Endothelial cell of umbilical vein (primary cell): Measurements from ENCODE around the gene RABGGTA. TPM values are rescaled to one million over a fixed set of nuclear protein-coding genes. Genes with fewer than 3 reads are reported as not detected.

Experiments
- BruUV-seq: library from RNA; stranded (reverse); fragments of 400-500 nt; replicated peaks from 2 replicates; lab custom pipeline; 2021; lab: Mats Ljungman, UMichigan
- CTCF ChIA-PET: fragments of 300-600, 350-600 bp; sonication (Branson Sonifier 250); formaldehyde crosslinking; loops from one replicate; lab custom pipeline; 2021; ENCODE audit warnings: antibody characterized with exemption, inconsistent platforms; lab: Charles Lee
- POLR2A ChIA-PET: fragments of 300-600, 350-600 bp; sonication (Branson Sonifier 250); formaldehyde crosslinking; loops from one replicate; lab custom pipeline; 2021; ENCODE audit warnings: antibody characterized with exemption, inconsistent platforms; lab: Charles Lee
- DNase-seq: peaks from one replicate; pipeline ENCODE4 v3.0.0-alpha.2; 2011; ENCODE audit warnings: low read depth, low spot score
- FAIRE-seq: peaks from 2 replicates; lab custom pipeline; 2011; peaks lifted over from hg19 to GRCh38; lab: Jason Lieb, UNC
- H2AFZ ChIP-seq: 2 replicates; pipeline ENCODE4 v1.6.0; 2012; ENCODE audit warnings: low read depth, low read length, control low read depth, inconsistent platforms
- H3K27ac ChIP-seq: 2 replicates; pipeline ENCODE4 v1.5.1; 2011; ENCODE audit warnings: low read depth, mild to moderate bottlenecking, control low read depth, low read length, moderate library complexity; ENCODE audit not compliant: insufficient read depth
- H3K27me3 ChIP-seq, 2 experiments: 2 replicates each; pipeline versions ENCODE4 v1.6.0 to v1.6.1; 2011; ENCODE audit warnings: low read length in 2 of 2, mixed read lengths in 1 of 2; ENCODE audit not compliant: control insufficient read depth in 2 of 2, insufficient read depth in 2 of 2
- H3K36me3 ChIP-seq, 2 experiments: 2 replicates in 1 of 2; 3 replicates in 1 of 2; pipeline ENCODE4 v1.5.1; 2011; ENCODE audit warnings: low read length in 2 of 2, mild to moderate bottlenecking in 1 of 2, moderate library complexity in 1 of 2; ENCODE audit not compliant: control insufficient read depth in 2 of 2, insufficient read depth in 2 of 2; ENCODE audit errors: extremely low read depth in 1 of 2
- H3K4me1 ChIP-seq: 3 replicates; pipeline ENCODE4 v1.5.1; 2011; ENCODE audit warnings: mild to moderate bottlenecking, low read length; ENCODE audit not compliant: control insufficient read depth, insufficient read depth; ENCODE audit errors: extremely low read depth
- H3K4me2 ChIP-seq: 2 replicates; pipeline ENCODE4 v1.6.1; 2011; ENCODE audit warnings: low read length, control low read depth, mixed read lengths; ENCODE audit not compliant: insufficient read depth
- H3K4me3 ChIP-seq, 3 experiments: fragments of 200-600 bp in 1 of 3; sonication (generic), shearing (Covaris generic) in 1 of 3; replicated peaks in 1 of 3; 2 replicates each; pipeline ENCODE4 v1.5.1; 2011 to 2016; ENCODE audit warnings: control low read depth in 3 of 3, low read length in 3 of 3, mild to moderate bottlenecking in 2 of 3, inconsistent platforms in 1 of 3, low read depth in 1 of 3, moderate library complexity in 1 of 3; ENCODE audit not compliant: insufficient read depth in 1 of 3
- H3K79me2 ChIP-seq: 2 replicates; pipeline ENCODE4 v1.6.0; 2012; ENCODE audit warnings: low read length, inconsistent platforms; ENCODE audit not compliant: control insufficient read depth, insufficient read depth
- H3K9ac ChIP-seq: replicated peaks from 2 replicates; pipeline ENCODE3; 2011; ENCODE audit warnings: low read length, control low read depth; ENCODE audit not compliant: insufficient read depth; ENCODE audit errors: extremely low read depth
- H3K9me1 ChIP-seq: replicated peaks from 3 replicates; pipeline ENCODE4 v1.6.0; 2011; ENCODE audit warnings: mild to moderate bottlenecking, low read length; ENCODE audit not compliant: control insufficient read depth, insufficient read depth; ENCODE audit errors: extremely low read depth
- H3K9me3 ChIP-seq: replicated peaks from 2 replicates; pipeline ENCODE4 v1.5.1; 2012; ENCODE audit warnings: low read length, inconsistent platforms; ENCODE audit not compliant: control insufficient read depth, insufficient read depth
- H4K20me1 ChIP-seq: replicated peaks from 2 replicates; pipeline ENCODE3; 2011; ENCODE audit warnings: mild to moderate bottlenecking, low read length; ENCODE audit not compliant: control insufficient read depth, insufficient read depth; ENCODE audit errors: extremely low read depth
- CTCF ChIP-seq, 2 donors: IDR thresholded peaks; 1 replicate in 1 of 2; 2 replicates in 1 of 2; pipeline ENCODE4 v1.5.1; 2011; ENCODE audit warnings: low read length in 2 of 2, mild to moderate bottlenecking in 2 of 2, moderate library complexity in 2 of 2, control low read depth in 1 of 2, inconsistent platforms in 1 of 2, low read depth in 1 of 2; ENCODE audit not compliant: insufficient read depth in 1 of 2; ENCODE audit errors: extremely low read depth in 1 of 2
- MYC ChIP-seq: IDR thresholded peaks from one replicate; pipeline ENCODE4 v1.6.1; 2011; ENCODE audit warnings: mild to moderate bottlenecking, low read depth, low read length
- POLR2A ChIP-seq: IDR thresholded peaks from 2 replicates; pipeline ENCODE4 v1.6.1; 2012; ENCODE audit warnings: low read depth, mild to moderate bottlenecking, control low read depth, low read length
- POLR2AphosphoS5 ChIP-seq: IDR thresholded peaks from 2 replicates; pipeline ENCODE4 v1.6.1; 2012; ENCODE audit warnings: low read depth, mild to moderate bottlenecking, control low read depth, low read length, moderate library complexity; ENCODE audit not compliant: insufficient read depth
- dilution Hi-C: fragments of 300-500 bp; cut with MboI; formaldehyde crosslinking; loops from one replicate; pipeline ENCODE4 v1.15.0; 2019; ENCODE audit warnings: low sequenced_read_pairs; ENCODE audit not compliant: extremely low pct_ligation_motif_present
- intact Hi-C: fragments of 100-400 bp; cut with micrococcal nuclease; formaldehyde crosslinking; loops from one replicate; pipeline ENCODE4 v1.10.0; 2022
- polyA plus RNA-seq, 4 experiments: library from polyadenylated mRNA; depleted of rRNA in 3 of 4; stranded (reverse) in 3 of 4; unstranded in 1 of 4; fragments of >200 nt; gene quantifications; 2 replicates each; pipeline versions ENCODE4 v1.2.1 to v1.2.3, GENCODE V29; 2011 to 2012; ENCODE audit warnings: missing spikeins in 1 of 4
- total RNA-seq: library from RNA; stranded (reverse); gene quantifications from 2 replicates; pipeline ENCODE4 v1.2.3, GENCODE V29; 2021

RABGGTA gene
- total and polyA plus RNA-seq, 2 donors (not counting 3 experiments of a cell fraction or from before 2014, with no cell fraction given): 29.3 to 80.1 TPM

- dilution Hi-C loops: no loop called here
- Histone ChIP-seq H3K27ac (peak within 1 kb of the TSS; percentile 88), H3K4me3 (peak within 1 kb of the TSS; percentile 63 to 87 (median 67)), H4K20me1 (no peaks in the 10 kb centered on the region), H3K9ac (peak within 1 kb of the TSS; percentile 95), H3K9me3 (no peaks in the 10 kb centered on the region), H3K4me1 (peaks cover 31% of the 10 kb centered on the region), H3K27me3 (no peaks in the 10 kb centered on the region), H3K36me3 (peaks cover 8 to 10% of the 10 kb centered on the region in 2 experiments), H3K79me2 (peaks cover 55% of the 10 kb centered on the region), H2AFZ (peak within 1 kb of the TSS; percentile 73), H3K4me2 (peak within 1 kb of the TSS; percentile 73), H3K9me1 (no peaks in the 10 kb centered on the region)
- TF ChIP-seq CTCF (IDR thresholded peaks at IDR 0.05; ENCODE audit: extremely low read depth in 1 of 2, insufficient read depth in 1 of 2, low read depth in 1 of 2, low read length in 2 of 2): no peak
- peak; percentile 40 for TF ChIP-seq POLR2A
- TF ChIP-seq POLR2AphosphoS5: no peak
- no peak for TF ChIP-seq MYC
- intact Hi-C loops: loop anchor here (1.0 to 2.0 kb wide), 5 partner anchors 8 to 117 kb away; partner anchors contain the start of genes CHMP4A, TINF2 and TM9SF1
- POLR2A ChIA-PET: interaction anchor here (0.6 to 1.6 kb wide), 2 partner anchors 10 to 19 kb away, joined by 3 to 6 read pairs; partner anchors contain the start of genes CHMP4A and TINF2
- peak; percentile 94 for DNase-seq
- no peak for FAIRE-seq
- CTCF ChIA-PET: interaction anchor here (0.7 to 1.9 kb wide), 5 partner anchors 9 to 76 kb away, joined by 3 to 11 read pairs (median 5); partner anchors contain the start of genes CIDEB, MDP1 and TINF2
- no TSS peak for BruUV-seq
Observed at GRCh38 chr14:24232121-24232644, 39.2 kb downstream of the RABGGTA start, which contains the start of gene NEDD8. TSS of gene NEDD8 (minus strand) at chr14:24232367. CDS start at chr14:24232267, 100 bp downstream.
